ENCODE data around the gene VSIG4. TPM values are rescaled to one million over a fixed set of nuclear protein-coding genes. Genes with fewer than 3 reads are reported as not detected.

The VSIG4 gene
- total and polyA plus RNA-seq, 10 of the 15 experiments (the other 5 are each of a cell fraction or from before 2014, with no cell fraction given): 0.05 to 0.36 TPM; not detected in 8

DNA sequence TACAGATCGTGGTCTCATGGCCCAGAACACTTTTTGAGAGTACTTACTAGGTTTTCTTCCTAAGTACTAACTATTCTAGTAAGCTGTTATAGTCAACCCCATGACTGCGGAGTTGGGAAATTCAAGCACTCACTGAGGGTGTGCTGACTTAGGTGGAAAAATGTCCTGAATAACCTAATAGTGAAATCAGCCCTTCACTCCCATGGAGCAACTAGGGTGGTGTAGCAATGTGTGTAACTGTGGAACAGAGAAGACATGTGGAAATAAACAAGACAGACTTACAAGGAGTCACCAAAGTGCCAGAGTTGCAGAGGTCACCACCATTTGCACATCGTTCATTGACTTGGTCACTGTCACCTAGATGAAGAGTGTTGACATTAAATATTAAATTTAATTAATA is 12.1 kb upstream of the VSIG4 start (continued):
- TF ChIP-seq, protein P1, sequence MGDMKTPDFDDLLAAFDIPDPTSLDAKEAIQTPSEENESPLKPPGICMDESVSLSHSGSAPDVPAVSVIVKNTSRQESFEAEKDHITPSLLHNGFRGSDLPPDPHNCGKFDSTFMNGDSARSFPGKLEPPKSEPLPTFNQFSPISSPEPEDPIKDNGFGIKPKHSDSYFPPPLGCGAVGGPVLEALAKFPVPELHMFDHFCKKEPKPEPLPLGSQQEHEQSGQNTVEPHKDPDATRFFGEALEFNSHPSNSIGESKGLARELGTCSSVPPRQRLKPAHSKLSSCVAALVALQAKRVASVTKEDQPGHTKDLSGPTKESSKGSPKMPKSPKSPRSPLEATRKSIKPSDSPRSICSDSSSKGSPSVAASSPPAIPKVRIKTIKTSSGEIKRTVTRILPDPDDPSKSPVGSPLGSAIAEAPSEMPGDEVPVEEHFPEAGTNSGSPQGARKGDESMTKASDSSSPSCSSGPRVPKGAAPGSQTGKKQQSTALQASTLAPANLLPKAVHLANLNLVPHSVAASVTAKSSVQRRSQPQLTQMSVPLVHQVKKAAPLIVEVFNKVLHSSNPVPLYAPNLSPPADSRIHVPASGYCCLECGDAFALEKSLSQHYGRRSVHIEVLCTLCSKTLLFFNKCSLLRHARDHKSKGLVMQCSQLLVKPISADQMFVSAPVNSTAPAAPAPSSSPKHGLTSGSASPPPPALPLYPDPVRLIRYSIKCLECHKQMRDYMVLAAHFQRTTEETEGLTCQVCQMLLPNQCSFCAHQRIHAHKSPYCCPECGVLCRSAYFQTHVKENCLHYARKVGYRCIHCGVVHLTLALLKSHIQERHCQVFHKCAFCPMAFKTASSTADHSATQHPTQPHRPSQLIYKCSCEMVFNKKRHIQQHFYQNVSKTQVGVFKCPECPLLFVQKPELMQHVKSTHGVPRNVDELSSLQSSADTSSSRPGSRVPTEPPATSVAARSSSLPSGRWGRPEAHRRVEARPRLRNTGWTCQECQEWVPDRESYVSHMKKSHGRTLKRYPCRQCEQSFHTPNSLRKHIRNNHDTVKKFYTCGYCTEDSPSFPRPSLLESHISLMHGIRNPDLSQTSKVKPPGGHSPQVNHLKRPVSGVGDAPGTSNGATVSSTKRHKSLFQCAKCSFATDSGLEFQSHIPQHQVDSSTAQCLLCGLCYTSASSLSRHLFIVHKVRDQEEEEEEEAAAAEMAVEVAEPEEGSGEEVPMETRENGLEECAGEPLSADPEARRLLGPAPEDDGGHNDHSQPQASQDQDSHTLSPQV (IDR thresholded peaks at IDR 0.05): no peak
- TF ChIP-seq, protein P2, sequence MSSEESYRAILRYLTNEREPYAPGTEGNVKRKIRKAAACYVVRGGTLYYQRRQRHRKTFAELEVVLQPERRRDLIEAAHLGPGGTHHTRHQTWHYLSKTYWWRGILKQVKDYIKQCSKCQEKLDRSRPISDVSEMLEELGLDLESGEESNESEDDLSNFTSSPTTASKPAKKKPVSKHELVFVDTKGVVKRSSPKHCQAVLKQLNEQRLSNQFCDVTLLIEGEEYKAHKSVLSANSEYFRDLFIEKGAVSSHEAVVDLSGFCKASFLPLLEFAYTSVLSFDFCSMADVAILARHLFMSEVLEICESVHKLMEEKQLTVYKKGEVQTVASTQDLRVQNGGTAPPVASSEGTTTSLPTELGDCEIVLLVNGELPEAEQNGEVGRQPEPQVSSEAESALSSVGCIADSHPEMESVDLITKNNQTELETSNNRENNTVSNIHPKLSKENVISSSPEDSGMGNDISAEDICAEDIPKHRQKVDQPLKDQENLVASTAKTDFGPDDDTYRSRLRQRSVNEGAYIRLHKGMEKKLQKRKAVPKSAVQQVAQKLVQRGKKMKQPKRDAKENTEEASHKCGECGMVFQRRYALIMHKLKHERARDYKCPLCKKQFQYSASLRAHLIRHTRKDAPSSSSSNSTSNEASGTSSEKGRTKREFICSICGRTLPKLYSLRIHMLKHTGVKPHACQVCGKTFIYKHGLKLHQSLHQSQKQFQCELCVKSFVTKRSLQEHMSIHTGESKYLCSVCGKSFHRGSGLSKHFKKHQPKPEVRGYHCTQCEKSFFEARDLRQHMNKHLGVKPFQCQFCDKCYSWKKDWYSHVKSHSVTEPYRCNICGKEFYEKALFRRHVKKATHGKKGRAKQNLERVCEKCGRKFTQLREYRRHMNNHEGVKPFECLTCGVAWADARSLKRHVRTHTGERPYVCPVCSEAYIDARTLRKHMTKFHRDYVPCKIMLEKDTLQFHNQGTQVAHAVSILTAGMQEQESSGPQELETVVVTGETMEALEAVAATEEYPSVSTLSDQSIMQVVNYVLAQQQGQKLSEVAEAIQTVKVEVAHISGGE (CRISPR knock-in tag; IDR thresholded peaks at IDR 0.05): no peak
- TF ChIP-seq, protein P3, sequence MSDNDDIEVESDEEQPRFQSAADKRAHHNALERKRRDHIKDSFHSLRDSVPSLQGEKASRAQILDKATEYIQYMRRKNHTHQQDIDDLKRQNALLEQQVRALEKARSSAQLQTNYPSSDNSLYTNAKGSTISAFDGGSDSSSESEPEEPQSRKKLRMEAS (IDR thresholded peaks at IDR 0.05; ENCODE audit: low read depth, low read length): no peak
- TF ChIP-seq PAX8 (IDR thresholded peaks at IDR 0.05) (no peak), TCF3 (IDR thresholded peaks at IDR 0.05; ENCODE audit: borderline replicate concordance, insufficient read depth, low read depth, low read length) (no peak), TCF12 (IDR thresholded peaks at IDR 0.05; ENCODE audit: low read depth, low read length) (no peak), RAD21 (IDR thresholded peaks at IDR 0.05; ENCODE audit: insufficient read depth, low read depth, low read length) (no peak), KAT2A (conservative IDR thresholded peaks at IDR 0.05; ENCODE audit: control insufficient read depth, low read depth, low read length) (no peak)

All from GM12878 (cell line).